Neural progenitor cell (in vitro differentiated cells): ENCODE data around the gene LRRC8D.

Experiments
- CTCF ChIP-seq: fragments of 200-600 bp; sonication (generic); IDR thresholded peaks from 2 replicates; pipeline ENCODE4 v1.5.1; 2017; ENCODE audit warnings: antibody characterized with exemption, mild to moderate bottlenecking
- EZH2 ChIP-seq: fragments of 200-600 bp; sonication (generic); IDR thresholded peaks from 2 replicates; pipeline ENCODE4 v1.6.1; 2017; ENCODE audit warnings: antibody characterized with exemption, mild to moderate bottlenecking, moderate library complexity
- EZH2phosphoT487 ChIP-seq: fragments of 200-600 bp; sonication (generic); IDR thresholded peaks from 2 replicates; pipeline ENCODE4 v1.6.1; 2017; ENCODE audit warnings: antibody characterized with exemption

GRCh38 chr1:89808441-89809117, 12.3 kb upstream of the LRRC8D start:
- TF ChIP-seq CTCF (no peak), EZH2 (no peak), EZH2phosphoT487 (no peak)
